HFF-Myc (cell line): ENCODE measurements around the gene HMGXB4.

ENCODE experiments used
- DNase-seq: peaks from one replicate; pipeline ENCODE4 v3.0.0-alpha.2; 2011; ENCODE audit warnings: low read depth; ENCODE audit errors: extremely low read depth
- H3K4me3 ChIP-seq: replicated peaks from 2 replicates; pipeline ENCODE4 v1.5.1; 2011; ENCODE audit warnings: low read depth, mild to moderate bottlenecking, control low read depth, low read length
- CTCF ChIP-seq: IDR thresholded peaks from 2 replicates; pipeline ENCODE4 v1.5.1; 2012; ENCODE audit warnings: mild to moderate bottlenecking, low read depth, low read length, control low read depth; ENCODE audit errors: missing control alignments

The HMGXB4 gene

GRCh38 chr22:35310556-35311550, 53.6 kb downstream of the HMGXB4 start:
- H3K4me3 ChIP-seq = no peak overlapping the region
- TF ChIP-seq CTCF = no peak
- DNase-seq = no peak

DNA sequence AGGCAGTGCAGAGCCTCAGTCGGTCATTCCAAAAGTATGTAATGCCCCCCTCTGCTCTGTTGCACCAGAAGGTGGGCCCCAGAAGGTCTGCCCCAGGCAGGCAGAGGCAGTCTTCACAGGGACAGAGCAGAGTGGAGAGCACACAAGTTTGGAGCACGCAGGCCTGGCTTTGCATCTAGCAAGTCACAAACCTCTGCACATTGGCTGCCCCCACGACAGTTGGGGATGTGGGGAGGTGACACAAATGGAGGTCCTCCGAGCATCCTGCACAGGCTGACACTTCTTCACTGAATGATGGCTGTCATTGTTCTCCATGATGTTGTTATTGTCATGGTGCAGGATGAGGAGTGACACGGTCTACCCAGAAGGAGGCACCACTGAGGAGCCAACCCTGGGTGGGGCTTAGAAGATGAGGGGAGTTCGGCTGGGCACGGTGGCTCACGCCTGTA, 54.3 kb downstream of the HMGXB4 start:
- no peak overlapping the region for H3K4me3 ChIP-seq
- no peak for DNase-seq
- TF ChIP-seq CTCF = no peak

DNA sequence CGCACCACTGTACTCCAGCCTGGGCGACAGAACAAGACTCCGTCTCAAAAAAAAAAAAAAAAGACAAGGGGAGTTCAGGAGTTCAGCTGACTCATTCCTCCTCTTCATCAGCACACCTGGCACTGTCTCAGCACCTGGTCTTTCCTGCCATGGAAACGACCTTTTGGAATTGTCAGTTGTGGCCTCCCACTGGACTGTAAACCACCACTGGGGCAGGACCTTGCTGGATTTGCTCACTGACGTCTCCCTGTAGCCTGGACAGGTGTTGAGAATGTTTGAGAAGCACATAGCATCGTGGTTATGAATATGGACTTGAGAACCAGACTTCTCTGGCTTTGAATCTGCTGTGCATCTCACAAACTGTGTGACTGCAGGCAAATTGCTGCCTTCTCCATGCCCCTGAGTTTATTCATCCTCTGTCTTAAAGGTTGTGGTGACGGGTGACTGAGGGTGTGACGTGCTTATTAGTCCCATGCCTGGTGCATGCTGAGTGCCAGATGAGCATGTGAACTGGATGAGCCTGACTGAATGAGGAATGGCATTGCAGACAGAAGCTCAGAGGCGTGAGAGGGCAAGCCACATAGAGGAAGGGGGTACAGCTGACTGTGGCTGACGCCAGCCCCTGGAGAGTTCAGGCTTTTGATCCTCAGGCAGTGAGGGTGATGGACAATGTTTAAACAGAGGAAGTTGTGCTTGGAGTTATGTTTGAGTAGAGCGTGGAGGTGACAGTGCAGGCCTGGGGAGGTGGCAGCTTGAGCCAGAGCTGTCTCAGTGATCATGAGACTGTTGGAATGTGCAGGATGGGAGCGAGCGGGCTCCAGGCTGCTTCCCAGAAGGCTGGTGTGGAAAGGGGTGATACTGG, 55.1 kb downstream of the HMGXB4 start:
- no peak for DNase-seq
- H3K4me3 ChIP-seq = no peak overlapping the region
- TF ChIP-seq CTCF = no peak

GRCh38 chr22:35313311-35314121, 56.2 kb downstream of the HMGXB4 start:
- H3K4me3 ChIP-seq = no peak overlapping the region
- DNase-seq = no peak
- no peak for TF ChIP-seq CTCF

DNA sequence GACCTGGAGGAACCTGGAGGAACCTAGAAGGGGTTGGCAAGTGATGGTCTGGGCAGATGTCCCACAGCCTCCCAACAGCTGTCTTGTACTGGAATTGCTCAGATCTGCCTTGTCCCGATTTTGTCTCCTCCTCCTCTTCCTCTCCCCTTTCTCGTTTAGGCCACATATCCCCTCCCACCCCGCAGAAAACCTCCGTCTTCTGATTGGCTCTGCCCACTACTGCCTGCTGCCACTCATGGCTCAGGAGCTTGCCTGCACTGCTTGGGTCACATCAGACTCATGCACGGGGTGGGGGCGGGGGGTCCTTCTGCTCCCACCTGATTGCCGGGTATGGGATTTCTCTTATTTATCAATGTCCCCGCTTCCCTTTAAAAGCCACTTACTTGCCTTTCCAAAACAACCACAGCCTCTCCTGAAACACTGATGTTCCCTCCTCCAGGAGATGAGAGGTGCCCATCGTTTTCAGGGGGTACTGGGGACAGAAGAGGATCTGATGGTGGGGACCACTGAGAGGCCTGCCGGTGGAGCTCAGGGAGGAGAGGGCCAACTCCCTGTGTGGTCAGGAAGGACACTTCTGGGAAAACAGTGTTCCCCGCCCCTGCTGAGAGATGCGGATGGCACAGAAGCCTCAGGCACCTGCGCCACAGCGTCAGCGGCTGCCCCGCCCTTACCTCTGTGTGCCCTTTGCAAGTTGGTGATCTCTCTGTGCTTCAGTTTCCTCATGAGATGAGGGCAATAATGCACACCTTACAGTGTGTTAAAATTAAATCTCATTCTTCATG, 57.1 kb downstream of the HMGXB4 start:
- no peak for TF ChIP-seq CTCF
- H3K4me3 ChIP-seq = no peak overlapping the region
- DNase-seq = no peak
